A673 (cell line): ENCODE results near the gene CDC42BPA. TPM values are rescaled to one million over a fixed set of nuclear protein-coding genes. Genes with fewer than 3 reads are reported as not detected.

Source experiments
- BruUV-seq: library from RNA; stranded (reverse); fragments of 400-500 nt; replicated peaks from 2 replicates; lab custom pipeline; 2021; lab: Mats Ljungman, UMichigan
- CTCF ChIA-PET: fragments of 300-600 bp; sonication (Branson Sonifier 250); formaldehyde crosslinking; loops from one replicate; lab custom pipeline; 2022; ENCODE audit warnings: antibody characterized with exemption; lab: Charles Lee
- POLR2A ChIA-PET: fragments of 300-600 bp; sonication (Branson Sonifier 250); formaldehyde crosslinking; loops from one replicate; lab custom pipeline; 2022; ENCODE audit warnings: antibody characterized with exemption; ENCODE audit not compliant: low non-redundant PET; lab: Charles Lee
- DNase-seq: peaks from one replicate; pipeline ENCODE4 v3.0.0-alpha.2; 2015; ENCODE audit warnings: low spot score
- H3K27ac ChIP-seq: fragments of 200-600 bp; sonication (generic); 2 replicates; pipeline ENCODE4 v1.5.1; 2016; ENCODE audit warnings: mixed run types, low read depth, mild to moderate bottlenecking, mixed read lengths, antibody characterized with exemption, low read length; ENCODE audit not compliant: poor library complexity, severe bottlenecking
- H3K27me3 ChIP-seq: fragments of 200-600 bp; sonication (generic); replicated peaks from 2 replicates; pipeline ENCODE4 v1.6.1; 2017; ENCODE audit warnings: mixed run types, low read depth, mild to moderate bottlenecking, mixed read lengths, antibody characterized with exemption, low read length; ENCODE audit not compliant: insufficient read depth, poor library complexity
- H3K36me3 ChIP-seq: fragments of 200-600 bp; sonication (generic); 2 replicates; pipeline ENCODE4 v1.6.1; 2016; ENCODE audit warnings: mixed run types, mild to moderate bottlenecking, mixed read lengths, antibody characterized with exemption, low read length; ENCODE audit not compliant: insufficient read depth, poor library complexity, severe bottlenecking
- H3K4me1 ChIP-seq: fragments of 200-600 bp; sonication (generic); 2 replicates; pipeline ENCODE4 v1.6.1; 2017; ENCODE audit warnings: mixed run types, mild to moderate bottlenecking, mixed read lengths, antibody characterized with exemption, low read length; ENCODE audit not compliant: insufficient read depth, poor library complexity, severe bottlenecking
- H3K4me3 ChIP-seq: fragments of 200-600 bp; sonication (generic); 2 replicates; pipeline ENCODE4 v1.5.1; 2016; ENCODE audit warnings: low read depth, mixed run types, mild to moderate bottlenecking, mixed read lengths, low read length; ENCODE audit not compliant: poor library complexity, severe bottlenecking
- H3K9me3 ChIP-seq: fragments of 200-600 bp; sonication (generic); 2 replicates; pipeline ENCODE4 v1.6.1; 2016; ENCODE audit warnings: mixed run types, low read depth, mild to moderate bottlenecking, mixed read lengths, antibody characterized with exemption, low read length; ENCODE audit not compliant: poor library complexity, severe bottlenecking
- EZH2 ChIP-seq: fragments of 200-600 bp; sonication (generic); IDR thresholded peaks from 2 replicates; pipeline ENCODE4 v1.6.1; 2017; ENCODE audit warnings: borderline replicate concordance, low read depth, mild to moderate bottlenecking, mixed read lengths, antibody characterized with exemption, low read length; ENCODE audit not compliant: poor library complexity, severe bottlenecking
- intact Hi-C: fragments of 100-400 bp; cut with micrococcal nuclease; formaldehyde crosslinking; loops from one replicate; pipeline ENCODE4 v1.10.0; 2022; ENCODE audit not compliant: unreplicated experiment
- total RNA-seq: library from RNA; stranded (reverse); gene quantifications from 2 replicates; pipeline ENCODE4 v1.2.3, GENCODE V29; 2021
- TF ChIP-seq, protein P1 (sequence below): fragments of 300-800, 200-600 bp; sonication (generic); conservative IDR thresholded peaks from 2 replicates; pipeline ENCODE4 v1.5.1; 2017; ENCODE audit warnings: low read depth, mild to moderate bottlenecking, antibody characterized with exemption, low read length, moderate library complexity, mixed read lengths

The CDC42BPA gene
- total RNA-seq, 1 experiment from 2014 or later: 21.7 TPM

DNA sequence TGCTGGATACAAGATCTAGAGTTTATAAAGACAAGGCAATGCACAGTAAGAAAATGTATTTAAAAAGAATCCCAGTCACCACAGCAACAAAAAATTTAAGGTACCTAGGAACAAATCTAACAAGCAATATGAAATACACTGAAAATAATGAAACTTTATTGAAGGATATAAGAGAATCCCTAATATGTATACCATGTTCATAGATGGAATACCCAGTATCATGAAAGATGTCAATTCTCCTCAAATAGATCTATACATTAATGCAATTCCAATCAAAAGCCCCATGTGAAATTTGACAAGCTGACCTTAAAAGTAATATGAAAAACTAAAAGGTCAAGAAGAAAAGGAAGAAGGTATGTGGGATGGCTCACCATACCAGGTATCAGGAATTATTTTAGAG is 269.0 kb downstream of the CDC42BPA start:
- BruUV-seq: no TSS peak
- Histone ChIP-seq H3K27me3 (no peaks in the 10 kb centered on the region), H3K4me3 (no peak overlapping the region), H3K27ac (no peak overlapping the region), H3K9me3 (no peaks in the 10 kb centered on the region), H3K4me1 (no peaks in the 10 kb centered on the region), H3K36me3 (no peaks in the 10 kb centered on the region)
- ChIA-PET POLR2A (no interaction called here), CTCF (no interaction called here)
- no peak for DNase-seq
- TF ChIP-seq, protein P1, sequence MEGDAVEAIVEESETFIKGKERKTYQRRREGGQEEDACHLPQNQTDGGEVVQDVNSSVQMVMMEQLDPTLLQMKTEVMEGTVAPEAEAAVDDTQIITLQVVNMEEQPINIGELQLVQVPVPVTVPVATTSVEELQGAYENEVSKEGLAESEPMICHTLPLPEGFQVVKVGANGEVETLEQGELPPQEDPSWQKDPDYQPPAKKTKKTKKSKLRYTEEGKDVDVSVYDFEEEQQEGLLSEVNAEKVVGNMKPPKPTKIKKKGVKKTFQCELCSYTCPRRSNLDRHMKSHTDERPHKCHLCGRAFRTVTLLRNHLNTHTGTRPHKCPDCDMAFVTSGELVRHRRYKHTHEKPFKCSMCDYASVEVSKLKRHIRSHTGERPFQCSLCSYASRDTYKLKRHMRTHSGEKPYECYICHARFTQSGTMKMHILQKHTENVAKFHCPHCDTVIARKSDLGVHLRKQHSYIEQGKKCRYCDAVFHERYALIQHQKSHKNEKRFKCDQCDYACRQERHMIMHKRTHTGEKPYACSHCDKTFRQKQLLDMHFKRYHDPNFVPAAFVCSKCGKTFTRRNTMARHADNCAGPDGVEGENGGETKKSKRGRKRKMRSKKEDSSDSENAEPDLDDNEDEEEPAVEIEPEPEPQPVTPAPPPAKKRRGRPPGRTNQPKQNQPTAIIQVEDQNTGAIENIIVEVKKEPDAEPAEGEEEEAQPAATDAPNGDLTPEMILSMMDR: no peak
- no peak for TF ChIP-seq EZH2
- intact Hi-C loops: no loop called here

DNA sequence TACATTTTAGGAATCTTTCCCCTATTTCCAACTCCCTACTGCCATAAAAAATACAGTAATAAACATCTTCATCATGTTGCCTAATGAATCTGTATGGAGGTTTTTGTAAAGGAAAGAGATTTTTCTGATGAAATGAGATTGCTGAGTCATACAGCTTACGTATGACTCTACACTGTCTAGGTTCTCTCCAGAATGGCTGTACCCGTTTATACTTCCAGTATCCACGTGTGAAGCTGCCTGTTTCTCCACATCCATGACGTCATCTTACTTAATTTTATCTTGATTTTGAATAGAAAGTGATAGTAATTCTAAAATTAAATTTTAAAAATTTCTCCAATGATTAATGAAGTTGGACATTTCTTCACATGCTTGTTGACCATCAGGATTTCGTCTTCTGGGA is 274.5 kb downstream of the CDC42BPA start:
- Histone ChIP-seq H3K36me3 (no peaks in the 10 kb centered on the region), H3K9me3 (no peaks in the 10 kb centered on the region), H3K4me1 (peaks cover 14% of the 10 kb centered on the region), H3K4me3 (no peak overlapping the region), H3K27me3 (no peaks in the 10 kb centered on the region), H3K27ac (no peak overlapping the region)
- peak; percentile 32 for DNase-seq
- ChIA-PET CTCF (no interaction called here), POLR2A (no interaction called here)
- TF ChIP-seq, protein P1: no peak
- no peak for TF ChIP-seq EZH2
- no TSS peak for BruUV-seq
- intact Hi-C loops: no loop called here

GRCh38 chr1:227042292-227042691 is 276.0 kb downstream of the CDC42BPA start:
- no peaks in the 10 kb centered on the region for H3K36me3 ChIP-seq
- H3K27ac ChIP-seq: no peak overlapping the region
- peaks cover 14% of the 10 kb centered on the region for H3K4me1 ChIP-seq
- no TSS peak for BruUV-seq
- TF ChIP-seq, protein P1: no peak
- no peak for TF ChIP-seq EZH2
- no peak overlapping the region for H3K4me3 ChIP-seq
- no peaks in the 10 kb centered on the region for H3K27me3 ChIP-seq
- intact Hi-C loops: no loop called here
- ChIA-PET CTCF (no interaction called here), POLR2A (no interaction called here)
- DNase-seq: no peak
- H3K9me3 ChIP-seq: no peaks in the 10 kb centered on the region
